H9 (cell line): ENCODE data around the gene RNLS. TPM values are rescaled to one million over a fixed set of nuclear protein-coding genes. Genes with fewer than 3 reads are reported as not detected.

ENCODE experiments used
- DNase-seq: peaks from one replicate; pipeline ENCODE4 v3.0.0-alpha.2; 2017
- H2AFZ ChIP-seq: one replicate; pipeline ENCODE4 v1.6.1; 2013; ENCODE audit warnings: mild to moderate bottlenecking, low read length, control low read depth, moderate library complexity
- H2AK5ac ChIP-seq: 2 replicates; pipeline ENCODE4 v1.6.1; 2013; ENCODE audit warnings: low read length, control low read depth, mixed read lengths; ENCODE audit not compliant: insufficient read length
- H2BK120ac ChIP-seq: one replicate; pipeline ENCODE4 v1.6.1; 2013; ENCODE audit warnings: low read depth, mild to moderate bottlenecking, low read length, control low read depth, inconsistent platforms; ENCODE audit not compliant: poor library complexity, severe bottlenecking
- H2BK12ac ChIP-seq: 2 replicates; pipeline ENCODE4 v1.6.1; 2013; ENCODE audit warnings: low read length, control low read depth, mixed read lengths, low read depth; ENCODE audit not compliant: insufficient read length
- H2BK15ac ChIP-seq: 2 replicates; pipeline ENCODE4 v1.6.1; 2013; ENCODE audit warnings: low read depth, low read length, control low read depth
- H2BK20ac ChIP-seq: one replicate; pipeline ENCODE4 v1.6.1; 2013; ENCODE audit warnings: low read depth, mild to moderate bottlenecking, low read length, control low read depth, inconsistent platforms; ENCODE audit not compliant: poor library complexity, severe bottlenecking
- H2BK5ac ChIP-seq: 2 replicates; pipeline ENCODE4 v1.6.1; 2013; ENCODE audit warnings: low read length, control low read depth, mixed read lengths; ENCODE audit not compliant: insufficient read length
- H3K14ac ChIP-seq: 2 replicates; pipeline ENCODE4 v1.6.1; 2013; ENCODE audit warnings: low read length, control low read depth; ENCODE audit not compliant: insufficient read depth
- H3K18ac ChIP-seq: 2 replicates; pipeline ENCODE4 v1.6.1; 2013; ENCODE audit warnings: low read depth, mild to moderate bottlenecking, mixed read lengths, low read length, control low read depth; ENCODE audit not compliant: insufficient read length
- H3K23ac ChIP-seq: 2 replicates; pipeline ENCODE4 v1.6.1; 2013; ENCODE audit warnings: low read length, control low read depth, mixed read lengths, low read depth; ENCODE audit not compliant: insufficient read length
- H3K23me2 ChIP-seq: 2 replicates; pipeline ENCODE4 v1.6.1; 2013; ENCODE audit warnings: low read depth, mild to moderate bottlenecking, mixed read lengths, low read length, control low read depth; ENCODE audit not compliant: insufficient read length, poor library complexity, severe bottlenecking
- H3K27ac ChIP-seq: 2 replicates; pipeline ENCODE4 v1.5.1; 2013; ENCODE audit warnings: low read length, control low read depth, mixed read lengths, low read depth; ENCODE audit not compliant: insufficient read length
- H3K27me3 ChIP-seq: 2 replicates; pipeline ENCODE4 v1.6.1; 2013; ENCODE audit warnings: low read length, control low read depth, inconsistent platforms; ENCODE audit not compliant: insufficient read depth
- H3K4ac ChIP-seq: 2 replicates; pipeline ENCODE4 v1.6.1; 2013; ENCODE audit warnings: low read depth, mild to moderate bottlenecking, control low read depth, inconsistent platforms, low read length, moderate library complexity
- H3K4me1 ChIP-seq: 2 replicates; pipeline ENCODE4 v1.6.1; 2013; ENCODE audit warnings: low read length, control low read depth, inconsistent platforms; ENCODE audit not compliant: insufficient read depth
- H3K4me2 ChIP-seq: 2 replicates; pipeline ENCODE4 v1.6.1; 2013; ENCODE audit warnings: low read length, control low read depth, mixed read lengths; ENCODE audit not compliant: insufficient read length, insufficient read depth
- H3K56ac ChIP-seq: 2 replicates; pipeline ENCODE4 v1.6.1; 2013; ENCODE audit warnings: low read depth, mild to moderate bottlenecking, mixed read lengths, low read length, control low read depth; ENCODE audit not compliant: insufficient read length
- H3K79me1 ChIP-seq: 2 replicates; pipeline ENCODE4 v1.6.1; 2013; ENCODE audit warnings: low read depth, mild to moderate bottlenecking, moderate library complexity, low read length, control low read depth, inconsistent platforms; ENCODE audit not compliant: insufficient read depth, poor library complexity, severe bottlenecking
- H3K79me2 ChIP-seq: 2 replicates; pipeline ENCODE4 v1.6.1; 2013; ENCODE audit warnings: low read length, control low read depth, inconsistent platforms; ENCODE audit not compliant: insufficient read depth
- H3K9ac ChIP-seq: 2 replicates; pipeline ENCODE4 v1.6.1; 2013; ENCODE audit warnings: low read length, control low read depth, mixed read lengths; ENCODE audit not compliant: insufficient read length; ENCODE audit errors: extremely low read depth
- H3K9me3 ChIP-seq: one replicate; pipeline ENCODE4 v1.6.1; 2013; ENCODE audit warnings: low read depth, low read length, inconsistent platforms; ENCODE audit not compliant: control insufficient read depth
- H3T11ph ChIP-seq: one replicate; pipeline ENCODE4 v1.6.1; 2013; ENCODE audit warnings: mild to moderate bottlenecking, low read length, control low read depth, inconsistent platforms
- H4K20me1 ChIP-seq: one replicate; pipeline ENCODE4 v1.6.1; 2013; ENCODE audit not compliant: control insufficient read depth, insufficient read length, insufficient read depth
- H4K5ac ChIP-seq: 2 replicates; pipeline ENCODE4 v1.6.1; 2013; ENCODE audit warnings: low read depth, mild to moderate bottlenecking, mixed read lengths, low read length, control low read depth; ENCODE audit not compliant: insufficient read length
- H4K8ac ChIP-seq: replicated peaks from 2 replicates; pipeline ENCODE4 v1.6.1; 2013; ENCODE audit warnings: low read length, control low read depth, mixed read lengths, low read depth; ENCODE audit not compliant: insufficient read length
- H4K91ac ChIP-seq: 2 replicates; pipeline ENCODE4 v1.6.1; 2013; ENCODE audit warnings: low read depth, mild to moderate bottlenecking, moderate library complexity, mixed read lengths, low read length, control low read depth; ENCODE audit not compliant: insufficient read length
- H3K27ac Mint-ChIP-seq, 3 experiments: 2 replicates in 2 of 3; 3 replicates in 1 of 3; pipeline ENCODE4 v1.8.0; 2020 to 2021; ENCODE audit warnings: mixed read lengths in 3 of 3, mild to moderate bottlenecking in 1 of 3, moderate library complexity in 1 of 3
- H3K27me3 Mint-ChIP-seq: 2 replicates; pipeline ENCODE4 v1.8.0; 2021; ENCODE audit warnings: low read depth, mild to moderate bottlenecking, moderate library complexity, mixed read lengths
- H3K36me3 Mint-ChIP-seq, 3 experiments: 2 replicates in 2 of 3; 3 replicates in 1 of 3; pipeline ENCODE4 v1.8.0; 2020 to 2021; ENCODE audit warnings: low read depth in 3 of 3, mixed read lengths in 3 of 3; ENCODE audit not compliant: insufficient read depth in 1 of 3
- H3K4me1 Mint-ChIP-seq, 2 experiments: 2 replicates each; pipeline ENCODE4 v1.8.0; 2020; ENCODE audit warnings: mixed read lengths in 2 of 2
- H3K4me3 Mint-ChIP-seq, 2 experiments: 2 replicates in 1 of 2; 3 replicates in 1 of 2; pipeline ENCODE4 v1.8.0; 2020 to 2021; ENCODE audit warnings: mild to moderate bottlenecking in 2 of 2, mixed read lengths in 2 of 2, moderate library complexity in 1 of 2
- H3K9me3 Mint-ChIP-seq, 2 experiments: 2 replicates in 1 of 2; 3 replicates in 1 of 2; pipeline ENCODE4 v1.8.0; 2020; ENCODE audit warnings: mild to moderate bottlenecking in 2 of 2, mixed read lengths in 2 of 2, moderate library complexity in 1 of 2
- CTCF ChIP-seq: fragments of 200-600 bp; sonication (generic); conservative IDR thresholded peaks from 3 replicates; pipeline ENCODE4 v1.8.0; 2021; ENCODE audit warnings: antibody characterized with exemption, mild to moderate bottlenecking
- WGBS: extraction: QIAGEN DNeasy Blood & Tissue Kit; methylation state at CpG from one replicate; pipeline ENCODE4 v1.1.7; 2013; ENCODE audit warnings: missing lambda C conversion rate, low lambda C conversion rate, mixed read lengths; ENCODE audit not compliant: insufficient read length; ENCODE audit errors: extremely low coverage; 5-methylcytosine and 5-hydroxymethylcytosine counted together
- total RNA-seq: library from RNA; stranded (reverse); gene quantifications from 2 replicates; pipeline ENCODE4 v1.2.1, GENCODE V29; 2021

The RNLS gene
- total RNA-seq, 1 experiment from 2014 or later: 7.5 TPM

GRCh38 chr10:88262591-88263234, 320.4 kb downstream of the RNLS start:
- H3K27ac Mint-ChIP-seq: no peak overlapping the region
- Histone ChIP-seq H3T11ph (no peak overlapping the region), H4K8ac (no peak overlapping the region), H2BK20ac (no peak overlapping the region), H4K5ac (no peak overlapping the region), H2BK15ac (no peak overlapping the region), H3K9me3 (no peaks in the 10 kb centered on the region), H3K79me1 (no peaks in the 10 kb centered on the region), H3K23me2 (no peaks in the 10 kb centered on the region), H2AFZ (no peak overlapping the region), H3K4ac (no peak overlapping the region), H3K56ac (no peak overlapping the region), H4K91ac (no peak overlapping the region), H3K79me2 (no peaks in the 10 kb centered on the region), H3K27me3 (no peaks in the 10 kb centered on the region), H2BK12ac (no peak overlapping the region), H3K18ac (no peak overlapping the region), H3K14ac (no peak overlapping the region), H3K23ac (no peak overlapping the region), H2BK120ac (no peak overlapping the region), H4K20me1 (no peaks in the 10 kb centered on the region), H3K4me2 (no peak overlapping the region), H2BK5ac (no peak overlapping the region), H3K9ac (no peak overlapping the region), H2AK5ac (no peak overlapping the region), H3K27ac (no peak overlapping the region), H3K4me1 (no peaks in the 10 kb centered on the region; the same call in 1 of the 2 replicates)
- H3K27me3 Mint-ChIP-seq: no peaks in the 10 kb centered on the region
- no peaks in the 10 kb centered on the region for H3K36me3 Mint-ChIP-seq
- TF ChIP-seq CTCF: no peak
- H3K4me1 Mint-ChIP-seq: no peaks in the 10 kb centered on the region
- no CpG with 5 or more reads among the region's 5 CpGs for WGBS
- DNase-seq: no peak
- no peaks in the 10 kb centered on the region for H3K9me3 Mint-ChIP-seq
- no peak overlapping the region for H3K4me3 Mint-ChIP-seq
